ENCODE data around the gene OBSCN.
"Not testable (repeated sequence)": the region's sequence is repeated elsewhere in the genome, so short reads cannot be mapped to it uniquely, and the experiment has no call there.

The OBSCN gene

GRCh38 chr1:228212415-228212965 is 4.6 kb downstream of the OBSCN start:
- Mint-ChIP-seq H3K4me3 (peak overlapping the region; percentile 90), H3K36me3 (no peaks in the 10 kb centered on the region)

DNA sequence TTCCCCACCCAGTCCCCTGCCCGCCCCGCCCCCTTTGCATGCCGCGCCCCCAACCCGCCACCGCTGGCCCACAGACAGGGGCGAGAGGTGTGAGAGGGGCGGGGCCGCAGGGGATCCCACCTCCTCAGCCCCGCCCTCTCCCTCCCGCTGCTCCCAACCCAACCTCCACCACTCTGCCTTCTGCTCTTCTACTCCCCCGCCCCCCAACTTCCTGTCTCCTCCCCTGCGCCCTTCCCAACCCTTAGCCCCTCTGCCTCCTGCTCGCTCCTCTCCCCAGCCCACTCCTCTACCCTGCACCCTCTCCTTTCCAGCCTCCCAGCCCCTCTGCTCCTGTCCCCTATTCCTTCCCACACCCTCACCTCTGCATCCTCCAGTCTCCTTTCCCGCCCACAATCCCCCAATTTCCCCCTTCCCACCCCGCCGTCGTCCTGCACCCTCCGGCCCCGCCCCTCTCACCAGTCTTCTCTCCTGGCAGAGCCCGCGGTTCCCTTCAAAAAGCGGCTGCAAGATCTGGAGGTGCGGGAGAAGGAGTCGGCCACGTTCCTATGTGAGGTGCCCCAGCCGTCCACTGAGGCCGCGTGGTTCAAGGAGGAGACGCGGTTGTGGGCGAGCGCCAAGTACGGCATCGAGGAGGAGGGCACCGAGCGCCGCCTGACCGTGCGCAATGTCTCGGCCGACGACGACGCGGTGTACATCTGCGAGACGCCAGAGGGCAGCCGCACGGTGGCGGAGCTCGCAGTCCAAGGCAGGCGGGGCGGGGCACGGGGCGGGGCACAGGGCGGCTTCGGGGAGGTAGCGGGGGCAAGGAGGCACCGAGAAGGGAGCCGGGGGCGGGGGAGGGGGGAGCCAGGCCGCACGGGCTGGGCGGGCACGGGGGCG is 5.4 kb downstream of the OBSCN start:
- Mint-ChIP-seq H3K36me3 (no peaks in the 10 kb centered on the region), H3K9me3 (no peaks in the 10 kb centered on the region), H3K4me1 (peaks cover 12% of the 10 kb centered on the region), H3K27ac (peak overlapping the region; percentile 68), H3K4me3 (peak overlapping the region; percentile 90), H3K27me3 (peaks cover 16% of the 10 kb centered on the region)
- peak; percentile 92 for ATAC-seq

More at GRCh38 chr1:228212415-228212965, 4.6 kb downstream of the OBSCN start:
- ATAC-seq = no peak
- H3K27me3 Mint-ChIP-seq = peaks cover 16% of the 10 kb centered on the region
- H3K27ac Mint-ChIP-seq = peak overlapping the region; percentile 68
- peaks cover 12% of the 10 kb centered on the region for H3K4me1 Mint-ChIP-seq
- no peaks in the 10 kb centered on the region for H3K9me3 Mint-ChIP-seq

DNA sequence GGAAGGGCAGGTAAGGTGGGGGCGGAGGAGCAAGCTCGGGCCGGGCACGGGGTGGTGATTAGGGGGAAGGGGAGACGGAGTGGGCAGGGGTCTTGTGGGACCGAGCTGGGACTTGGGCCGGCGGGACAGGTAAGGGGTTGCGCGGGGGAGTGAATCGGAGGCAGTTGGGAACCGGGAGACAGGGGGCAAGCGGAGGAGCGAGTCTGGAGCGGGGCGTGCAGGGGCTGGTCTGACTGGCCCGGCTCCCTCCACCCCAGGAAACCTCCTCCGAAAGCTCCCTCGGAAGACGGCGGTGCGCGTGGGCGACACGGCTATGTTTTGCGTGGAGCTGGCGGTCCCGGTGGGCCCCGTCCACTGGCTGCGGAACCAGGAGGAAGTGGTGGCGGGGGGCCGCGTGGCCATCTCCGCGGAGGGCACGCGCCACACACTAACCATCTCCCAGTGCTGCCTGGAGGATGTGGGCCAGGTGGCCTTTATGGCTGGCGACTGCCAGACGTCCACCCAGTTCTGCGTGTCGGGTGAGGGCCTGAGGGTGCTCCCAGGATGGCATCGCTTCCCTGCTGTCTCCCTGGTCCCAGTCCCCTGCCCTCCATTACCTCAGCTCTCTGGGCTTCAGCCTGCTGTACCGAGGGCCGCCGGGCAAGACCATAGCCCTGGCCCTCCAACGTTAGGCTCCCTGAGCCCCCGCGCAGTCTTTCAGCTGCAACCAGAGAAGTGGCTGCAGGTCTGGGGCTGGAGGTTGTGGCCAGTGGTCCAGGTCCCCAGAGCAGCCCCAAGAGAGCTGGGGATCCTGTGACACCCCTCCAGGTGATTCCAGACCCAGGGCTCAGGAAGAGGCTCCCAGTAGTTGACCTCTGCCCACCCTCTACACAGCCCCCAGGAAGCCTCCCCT is 6.3 kb downstream of the OBSCN start:
- Mint-ChIP-seq H3K4me1 (peaks cover 12% of the 10 kb centered on the region), H3K27ac (peak overlapping the region; percentile 68), H3K27me3 (peaks cover 12% of the 10 kb centered on the region), H3K36me3 (no peaks in the 10 kb centered on the region), H3K4me3 (peak overlapping the region; percentile 66), H3K9me3 (no peaks in the 10 kb centered on the region)
- ATAC-seq = no peak

DNA sequence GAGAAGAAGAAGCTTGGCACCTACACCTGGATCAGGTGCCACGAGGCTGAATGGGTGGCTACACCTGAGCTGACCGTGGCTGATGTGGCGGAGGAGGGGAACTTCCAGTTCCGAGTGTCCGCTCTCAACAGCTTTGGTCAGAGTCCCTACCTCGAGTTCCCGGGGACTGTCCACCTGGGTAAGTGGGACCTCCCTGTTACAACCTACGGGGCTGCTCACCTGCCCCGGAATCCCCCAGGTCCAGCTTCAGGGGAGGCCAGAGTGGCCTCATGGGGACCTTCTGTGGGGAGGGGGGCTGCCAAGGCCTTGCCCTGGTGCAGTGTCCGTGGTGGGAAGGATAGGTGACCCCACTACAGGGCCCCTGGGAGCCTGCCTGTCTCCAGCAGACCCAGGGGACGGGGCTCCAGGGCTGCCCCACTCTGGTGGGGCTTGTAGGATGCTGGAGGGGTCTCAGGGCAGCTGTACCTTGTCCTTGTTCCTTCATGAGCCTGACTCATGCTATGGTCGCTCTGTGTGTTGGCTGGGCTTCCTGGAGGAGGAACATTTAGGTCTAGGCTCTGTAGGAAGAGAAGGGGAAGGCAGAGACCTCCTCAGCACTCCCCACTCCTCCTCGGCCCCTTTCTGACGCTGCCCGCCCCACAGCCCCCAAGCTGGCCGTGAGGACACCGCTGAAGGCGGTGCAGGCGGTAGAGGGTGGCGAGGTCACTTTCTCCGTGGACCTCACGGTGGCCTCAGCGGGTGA is 7.2 kb downstream of the OBSCN start:
- Mint-ChIP-seq H3K4me3 (peak overlapping the region; percentile 66), H3K4me1 (peaks cover 12% of the 10 kb centered on the region), H3K9me3 (no peaks in the 10 kb centered on the region), H3K27me3 (peaks cover 3% of the 10 kb centered on the region), H3K27ac (no peak overlapping the region), H3K36me3 (peaks cover 2% of the 10 kb centered on the region)
- ATAC-seq = no peak

DNA sequence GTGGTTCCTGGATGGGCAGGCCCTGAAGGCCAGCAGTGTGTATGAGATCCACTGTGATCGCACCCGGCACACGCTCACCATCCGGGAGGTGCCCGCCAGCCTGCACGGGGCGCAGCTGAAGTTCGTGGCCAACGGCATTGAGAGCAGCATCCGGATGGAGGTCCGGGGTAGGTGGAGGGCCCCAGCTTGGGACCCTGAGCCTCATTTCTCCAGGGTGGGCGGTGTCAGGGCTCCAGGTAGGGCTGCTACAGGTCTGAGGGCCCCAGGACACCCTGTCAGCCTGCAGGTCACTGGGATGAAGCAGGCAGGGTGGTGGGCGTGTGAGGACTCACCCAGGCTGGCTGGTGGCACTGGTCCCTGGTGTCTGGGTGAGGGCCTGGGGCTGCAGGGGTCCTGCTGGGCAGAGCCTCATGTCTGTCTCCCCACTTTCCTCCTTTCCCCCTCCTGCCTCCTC is 7.8 kb downstream of the OBSCN start:
- H3K4me1 Mint-ChIP-seq = peaks cover 12% of the 10 kb centered on the region
- H3K36me3 Mint-ChIP-seq = peaks cover 5% of the 10 kb centered on the region
- no peaks in the 10 kb centered on the region for H3K9me3 Mint-ChIP-seq
- H3K4me3 Mint-ChIP-seq = no peak overlapping the region
- no peak for ATAC-seq
- H3K27ac Mint-ChIP-seq = no peak overlapping the region
- no peaks in the 10 kb centered on the region for H3K27me3 Mint-ChIP-seq

- Mint-ChIP-seq H3K4me1 (peaks cover 6% of the 10 kb centered on the region), H3K27ac (no peak overlapping the region)
These were observed 8.8 kb downstream of the OBSCN start for GRCh38 chr1:228216371-228217320.

DNA sequence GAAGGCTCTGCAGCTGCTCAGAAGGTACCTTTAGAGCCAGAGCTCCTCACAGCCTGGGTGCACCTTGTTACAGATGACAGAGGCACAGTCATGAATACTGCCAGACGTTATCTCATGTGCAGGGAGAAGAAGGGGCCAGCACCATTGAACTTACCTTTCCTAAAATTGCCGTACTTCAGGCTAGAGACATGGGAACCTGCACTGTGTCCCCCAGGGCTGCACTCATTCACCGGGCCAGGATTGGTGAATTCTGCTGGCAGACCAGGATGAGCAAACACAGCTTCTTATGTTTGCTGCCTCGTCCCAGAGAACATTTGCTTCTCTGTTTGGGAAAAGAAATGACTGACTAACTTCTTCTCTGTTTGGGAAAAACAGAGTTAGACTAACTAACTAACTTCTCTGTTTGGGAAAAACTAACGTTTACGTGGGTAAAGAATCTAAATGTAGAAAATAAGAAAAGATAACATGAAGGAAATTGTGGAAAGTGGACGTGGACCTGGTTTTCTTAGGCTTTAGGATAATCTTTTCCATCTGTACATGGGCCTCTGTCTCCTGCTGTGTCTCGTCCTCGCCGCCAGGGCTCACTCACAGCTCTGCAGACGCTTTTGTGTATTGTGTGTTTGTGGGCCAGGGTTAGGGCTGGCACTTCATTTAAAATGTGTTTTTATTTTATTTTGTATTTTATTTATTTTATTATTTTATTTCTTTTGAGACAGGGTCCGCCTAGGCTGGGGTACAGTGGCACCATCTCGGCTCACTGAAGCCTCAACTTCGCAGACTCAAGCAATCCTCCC is 9.9 kb downstream of the OBSCN start:
- Mint-ChIP-seq H3K27ac (no peak overlapping the region), H3K36me3 (peaks cover 13% of the 10 kb centered on the region), H3K27me3 (no peaks in the 10 kb centered on the region), H3K4me1 (peaks cover 6% of the 10 kb centered on the region), H3K9me3 (no peaks in the 10 kb centered on the region), H3K4me3 (no peak overlapping the region)
- no peak for ATAC-seq

More at GRCh38 chr1:228216371-228217320, 8.8 kb downstream of the OBSCN start:
- Mint-ChIP-seq H3K9me3 (no peaks in the 10 kb centered on the region), H3K27me3 (no peaks in the 10 kb centered on the region), H3K4me3 (no peak overlapping the region), H3K36me3 (peaks cover 7% of the 10 kb centered on the region)
- ATAC-seq = no peak

DNA sequence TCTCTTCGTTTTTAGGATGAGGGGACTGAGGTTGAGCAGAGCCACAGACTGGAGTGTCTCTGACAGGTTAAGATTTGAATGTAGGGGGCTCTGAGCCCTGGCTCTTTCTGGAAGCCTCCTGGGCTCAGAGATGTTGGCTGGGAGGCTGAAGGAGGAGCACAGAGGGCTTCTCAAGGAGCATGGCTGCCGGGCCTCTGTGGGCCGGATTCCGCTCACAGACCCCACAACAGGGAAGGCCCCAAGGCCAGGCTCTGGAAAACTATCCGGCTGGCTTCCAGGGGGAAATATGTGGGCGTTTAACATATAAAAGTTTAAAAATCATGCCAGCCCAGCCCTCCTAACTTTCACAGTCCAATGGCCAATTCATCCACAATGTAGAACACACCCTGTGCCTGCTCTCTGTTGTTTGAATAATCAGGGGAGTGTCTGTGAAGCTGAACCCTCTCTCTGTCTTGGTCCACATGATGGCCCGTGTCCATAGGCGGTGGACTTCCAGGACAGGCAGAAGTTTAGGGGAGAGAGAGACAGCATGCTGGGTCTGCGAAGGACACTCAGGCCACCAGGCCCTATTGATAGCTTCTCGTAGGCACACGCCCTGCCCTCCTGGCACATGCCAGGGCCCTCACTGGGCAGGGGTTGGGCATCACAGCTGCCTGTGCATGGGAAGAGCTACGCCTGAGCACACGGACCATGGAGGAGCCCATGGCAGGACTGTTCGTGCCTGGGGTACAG is 10.8 kb downstream of the OBSCN start:
- no peak overlapping the region for H3K4me3 Mint-ChIP-seq
- H3K27me3 Mint-ChIP-seq = no peaks in the 10 kb centered on the region
- no peaks in the 10 kb centered on the region for H3K9me3 Mint-ChIP-seq
- H3K36me3 Mint-ChIP-seq = peaks cover 22% of the 10 kb centered on the region
- no peaks in the 10 kb centered on the region for H3K4me1 Mint-ChIP-seq
- no peak overlapping the region for H3K27ac Mint-ChIP-seq
- ATAC-seq = no peak

GRCh38 chr1:228219245-228219961 is 11.6 kb downstream of the OBSCN start:
- Mint-ChIP-seq H3K36me3 (peaks cover 29% of the 10 kb centered on the region), H3K9me3 (no peaks in the 10 kb centered on the region), H3K27ac (no peak overlapping the region), H3K4me3 (no peak overlapping the region), H3K4me1 (no peaks in the 10 kb centered on the region), H3K27me3 (no peaks in the 10 kb centered on the region)
- no peak for ATAC-seq

DNA sequence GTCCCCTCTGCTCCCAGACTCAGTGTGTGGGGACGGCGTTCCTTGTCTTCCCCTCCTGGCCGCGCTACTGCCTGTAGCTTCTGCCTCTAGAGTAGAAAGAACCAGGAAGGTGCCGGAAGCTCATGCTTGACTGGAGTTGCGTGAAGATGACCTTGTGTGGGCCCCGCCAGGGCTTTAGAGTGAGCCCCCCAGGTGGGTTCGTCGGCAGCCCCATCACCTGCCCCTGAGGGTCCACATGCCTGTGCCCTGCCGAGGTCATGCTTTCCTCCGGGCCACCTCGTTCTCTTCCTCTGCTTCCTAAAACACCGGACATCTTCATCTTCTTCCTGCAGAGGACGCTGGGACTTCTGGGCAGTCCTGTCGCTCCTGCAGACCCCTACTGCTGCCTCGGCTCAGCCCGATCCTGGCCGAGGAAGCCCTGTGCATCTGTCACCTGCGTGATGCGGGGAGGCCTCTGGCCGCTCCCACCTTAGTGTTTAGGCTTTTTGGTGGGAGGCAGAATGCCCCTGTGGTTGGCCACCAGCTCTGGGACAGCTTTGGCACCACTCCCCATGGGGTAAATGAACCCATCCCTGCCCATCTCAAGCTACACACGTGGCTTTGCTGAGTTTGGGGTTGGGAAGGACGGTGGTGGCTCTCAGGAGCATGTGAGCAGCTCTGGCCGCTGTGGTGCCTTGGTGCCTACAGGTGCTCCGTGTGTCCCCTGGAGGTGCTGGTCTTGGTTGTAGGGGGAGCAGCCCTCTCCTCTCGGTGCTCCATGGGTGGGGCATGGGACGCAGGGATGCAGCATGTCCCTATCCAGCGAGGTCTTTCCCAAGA is 12.3 kb downstream of the OBSCN start:
- ATAC-seq = no peak
- no peaks in the 10 kb centered on the region for H3K27me3 Mint-ChIP-seq
- no peak overlapping the region for H3K27ac Mint-ChIP-seq
- no peaks in the 10 kb centered on the region for H3K4me1 Mint-ChIP-seq
- H3K9me3 Mint-ChIP-seq = peaks cover 2% of the 10 kb centered on the region
- no peak overlapping the region for H3K4me3 Mint-ChIP-seq
- peaks cover 37% of the 10 kb centered on the region for H3K36me3 Mint-ChIP-seq

- not testable (repeated sequence) for H3K27me3 Mint-ChIP-seq, H3K4me1 Mint-ChIP-seq, H3K9me3 Mint-ChIP-seq, H3K27ac Mint-ChIP-seq, ATAC-seq, H3K4me3 Mint-ChIP-seq
- H3K36me3 Mint-ChIP-seq = peaks cover 46% of the 10 kb centered on the region
These were observed 13.3 kb downstream of the OBSCN start for GRCh38 chr1:228221097-228221496.

Measured in stimulated activated memory B cell treated with anti-CD40 and anti-IgM and Interleukin-4, amounts not matched to agents 10 μg/mL and 1 μg/mL and 100 μg/mL, for 72 hours (primary cell).